ENCODE measurements around the gene STUM.

STUM gene

DNA sequence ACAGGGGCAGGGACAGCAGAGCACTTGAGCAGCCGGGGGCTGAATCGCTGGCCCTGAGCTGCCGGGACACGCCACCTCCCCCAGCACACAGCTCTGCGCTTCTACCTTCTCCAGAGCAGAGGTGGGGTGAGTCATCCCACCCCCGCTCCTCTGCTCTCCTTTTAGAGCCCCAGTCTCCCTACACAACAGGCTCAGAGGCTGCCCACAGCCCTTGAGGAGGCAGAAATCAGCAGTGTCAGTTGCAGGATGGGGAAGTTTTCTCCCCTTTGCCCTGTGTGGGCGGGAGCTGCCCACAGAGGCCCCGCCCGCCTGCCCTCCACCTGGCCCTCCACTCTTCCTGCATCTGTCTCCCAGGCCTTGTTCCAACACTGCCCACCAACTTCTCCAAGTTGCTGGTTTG is 94.6 kb downstream of the STUM start:
- DNase-seq: no peak

DNA sequence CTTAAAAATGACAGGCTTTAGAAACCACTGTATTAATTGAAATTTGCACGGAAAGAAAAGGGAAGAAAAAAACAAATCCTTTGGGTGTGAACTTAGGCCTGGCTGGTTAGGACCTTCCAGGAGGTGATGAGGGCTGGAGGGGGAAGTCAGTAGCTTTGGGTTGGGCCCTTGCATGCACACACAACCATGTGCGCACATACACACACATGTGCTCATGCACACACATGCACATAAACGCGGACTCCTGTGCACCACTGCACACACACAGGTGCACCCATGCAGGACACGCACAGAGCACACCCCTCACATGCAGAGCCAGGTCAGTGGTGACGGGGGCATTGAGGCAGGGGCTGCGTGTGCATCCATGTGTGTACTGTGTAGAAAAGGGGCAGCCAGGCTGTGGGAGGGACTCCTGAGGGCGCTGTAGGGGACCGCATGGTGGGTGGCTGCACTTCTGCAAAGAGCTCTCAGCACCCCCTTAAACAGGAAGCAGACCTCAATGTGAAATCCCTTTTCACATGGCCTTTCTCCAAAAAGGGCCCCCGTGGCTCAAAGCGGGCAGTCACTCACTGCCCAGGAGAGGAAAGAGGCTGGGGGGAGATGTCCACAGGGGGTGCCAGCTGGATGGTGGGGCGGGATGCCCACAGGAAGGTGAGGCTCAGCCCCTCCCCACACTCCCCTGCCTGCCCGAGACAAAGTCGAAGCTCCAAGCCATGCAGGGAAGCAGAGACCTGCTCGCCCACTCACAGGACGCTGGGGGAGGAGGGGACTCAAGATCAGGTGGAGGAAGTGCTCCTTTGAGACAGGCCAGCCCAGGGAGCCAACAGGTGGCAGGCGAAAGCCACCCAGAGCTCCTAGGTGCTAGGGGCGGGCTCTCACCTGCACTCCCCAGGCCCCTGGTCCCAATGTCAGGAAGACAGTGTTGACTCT is 95.3 kb downstream of the STUM start:
- DNase-seq: no peak

DNA sequence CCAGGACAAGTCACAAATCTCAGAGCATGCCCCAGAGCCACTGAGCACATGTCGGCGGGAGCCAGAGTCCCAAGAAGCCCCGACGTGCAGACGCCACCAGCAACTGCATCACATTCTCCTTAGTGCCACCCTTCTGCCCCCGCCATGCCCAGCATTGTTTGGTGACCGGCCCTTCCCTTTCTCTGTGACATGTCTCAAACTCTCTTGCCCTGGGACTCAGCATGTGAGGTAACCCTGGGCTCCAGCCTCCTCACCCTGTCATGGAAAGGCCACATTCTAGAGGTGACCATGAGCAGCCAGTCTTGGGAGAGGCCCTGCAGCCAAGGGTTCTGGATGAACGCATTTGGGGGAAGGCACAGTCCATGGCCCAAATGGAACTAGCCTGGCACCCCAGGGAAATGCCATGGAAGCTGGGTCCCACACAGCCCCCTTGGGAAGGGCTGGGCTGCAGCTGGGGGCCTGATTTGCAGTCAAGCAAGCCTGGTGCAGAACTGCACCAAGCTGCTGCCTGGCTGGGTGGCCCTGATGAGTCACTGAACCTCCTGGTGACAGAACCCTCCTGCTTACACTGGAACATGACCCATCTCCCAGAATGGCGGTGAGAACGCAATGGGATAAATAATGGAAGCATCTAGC is 96.1 kb downstream of the STUM start:
- DNase-seq: no peak

DNA sequence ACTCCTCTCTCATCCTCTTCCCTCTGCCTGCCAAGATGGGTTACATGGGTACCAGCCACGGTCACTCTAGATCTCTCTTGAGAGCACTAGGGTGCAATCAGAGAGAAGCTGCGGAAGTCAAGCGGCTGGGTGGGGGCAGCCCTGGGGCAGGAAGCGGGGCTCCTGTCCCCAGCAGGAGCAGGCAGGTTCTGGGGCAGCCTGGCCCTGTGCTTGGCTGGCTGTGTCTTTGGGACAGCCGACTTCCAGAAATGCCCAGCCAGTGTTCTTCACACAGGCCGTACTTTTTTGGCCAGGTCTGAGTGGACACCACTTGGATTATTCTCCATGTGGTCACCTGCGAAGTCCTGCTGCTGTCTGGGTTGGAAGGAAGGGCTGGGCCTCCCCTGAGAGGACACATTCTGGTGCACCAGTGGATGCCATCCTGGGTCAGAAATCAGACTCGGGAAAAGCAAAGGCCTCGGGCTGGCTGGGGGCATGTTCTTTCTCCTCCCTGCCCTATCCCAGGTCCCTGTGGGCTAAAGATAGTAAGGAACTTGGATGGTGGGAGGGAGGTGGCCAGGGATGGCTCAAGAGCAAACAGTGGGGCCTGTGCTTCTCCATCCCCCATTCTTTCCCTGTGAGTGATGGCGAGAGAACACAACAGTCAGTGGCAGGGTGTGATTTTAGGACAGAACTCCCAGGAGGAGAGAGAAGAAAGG is 96.9 kb downstream of the STUM start:
- DNase-seq: no peak

DNA sequence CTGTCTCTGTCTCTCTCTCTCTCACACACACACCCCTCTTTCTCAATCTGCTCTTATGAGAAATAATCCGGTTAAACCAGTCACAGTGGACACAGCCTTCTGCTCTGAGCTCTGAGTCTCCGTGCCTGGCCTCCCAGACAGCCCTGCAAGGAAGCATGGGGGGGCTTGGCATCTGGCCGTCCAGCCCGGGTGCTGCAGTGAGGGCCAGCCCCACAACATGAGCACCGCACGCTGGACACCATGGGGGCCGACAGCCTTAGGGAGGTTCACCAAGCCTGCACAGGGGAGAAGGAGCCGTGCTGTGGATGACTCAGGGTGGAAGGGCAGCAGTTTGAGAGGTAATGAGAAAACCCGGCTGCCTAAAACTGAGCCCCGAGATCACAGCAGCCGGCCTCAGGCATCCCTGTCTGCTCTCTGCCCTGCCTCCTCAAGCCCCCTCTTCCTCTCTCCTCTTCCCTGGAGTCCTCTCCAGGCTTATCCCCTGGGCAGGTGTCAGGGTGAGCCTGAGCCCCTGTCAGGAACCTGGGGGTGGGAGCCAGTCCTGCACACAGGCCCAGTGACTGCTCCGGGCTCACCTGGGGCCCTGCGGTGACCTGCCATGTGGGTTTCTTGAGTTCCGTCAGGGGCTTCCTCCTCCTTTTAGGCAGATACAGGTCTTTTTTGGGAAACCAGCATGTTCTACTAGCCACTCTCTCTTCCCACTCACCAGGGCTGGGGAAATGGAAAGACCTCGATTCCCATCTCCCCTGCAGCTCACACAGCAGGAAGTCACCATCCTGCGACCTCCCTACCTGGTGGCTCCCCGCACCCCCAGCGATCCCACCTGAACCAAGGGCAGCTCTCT is 97.7 kb downstream of the STUM start:
- DNase-seq: no peak

DNA sequence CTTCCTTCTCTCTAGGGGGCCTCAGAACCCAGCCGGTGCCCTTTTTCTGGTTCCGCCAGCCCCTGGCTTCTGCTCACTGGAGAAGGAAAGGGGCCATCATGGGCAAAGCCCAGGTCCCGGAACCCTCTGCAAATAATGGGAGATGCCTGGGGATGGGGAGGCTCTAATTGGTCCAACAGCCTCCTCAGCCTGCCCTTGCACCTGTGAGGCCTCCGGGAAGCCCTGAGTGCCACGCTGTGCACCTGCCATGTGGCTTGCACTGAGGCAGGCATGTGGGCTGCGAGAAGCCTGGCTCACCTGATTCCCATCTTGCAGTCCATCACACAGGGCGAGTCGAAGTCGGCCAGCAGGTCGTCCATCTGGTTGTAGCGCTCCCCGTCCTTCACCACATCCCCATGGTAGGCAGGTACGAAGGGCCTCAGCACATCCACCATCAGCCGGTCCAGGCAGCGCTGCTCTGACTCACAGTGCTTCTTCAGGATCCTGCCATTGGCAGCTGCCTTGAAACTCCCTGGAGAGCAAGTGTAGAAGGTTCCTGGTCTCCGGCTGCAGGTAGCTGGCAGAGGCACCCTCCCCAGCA is 98.4 kb downstream of the STUM start:
- DNase-seq: no peak

DNA sequence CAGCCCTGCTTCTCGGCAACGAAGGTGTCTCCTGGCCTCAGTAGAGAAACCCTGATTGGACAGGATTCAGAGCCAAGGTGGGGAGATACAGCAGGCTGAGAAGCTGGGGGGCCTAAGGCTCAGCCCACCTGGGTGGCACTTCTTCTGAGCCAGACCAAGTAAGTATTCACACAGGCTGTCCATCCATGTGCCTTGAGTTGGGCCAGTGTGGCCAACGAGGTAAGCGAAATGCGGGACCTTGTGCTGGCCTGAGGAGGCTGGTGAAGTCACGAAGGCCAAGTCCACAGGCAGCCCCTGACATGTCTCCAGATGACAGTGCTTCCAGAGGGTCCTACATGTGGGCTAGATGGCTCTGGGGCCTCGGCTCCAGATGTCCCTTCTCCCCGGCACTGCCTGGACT is 99.2 kb downstream of the STUM start:
- no peak for DNase-seq

DNA sequence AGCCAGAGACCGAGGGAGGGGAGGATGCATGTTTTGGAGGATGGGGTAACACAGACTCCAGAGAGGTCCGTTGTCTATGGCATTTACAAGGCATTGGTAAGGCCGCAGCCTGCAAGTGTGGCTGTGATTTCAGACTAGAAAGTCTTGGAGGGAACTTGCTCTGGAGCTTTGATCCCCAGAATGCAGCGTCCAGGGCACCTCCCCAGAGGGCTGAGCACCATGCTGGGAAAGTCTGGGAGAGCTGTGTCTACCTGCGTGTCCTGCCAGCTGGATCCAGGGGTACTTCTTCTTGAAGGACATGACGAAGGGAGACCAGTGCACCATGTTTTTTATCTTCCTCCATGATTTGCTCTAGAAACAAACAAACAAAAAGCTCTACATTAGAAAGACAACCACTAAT is 99.9 kb downstream of the STUM start:
- DNase-seq: no peak

DNA sequence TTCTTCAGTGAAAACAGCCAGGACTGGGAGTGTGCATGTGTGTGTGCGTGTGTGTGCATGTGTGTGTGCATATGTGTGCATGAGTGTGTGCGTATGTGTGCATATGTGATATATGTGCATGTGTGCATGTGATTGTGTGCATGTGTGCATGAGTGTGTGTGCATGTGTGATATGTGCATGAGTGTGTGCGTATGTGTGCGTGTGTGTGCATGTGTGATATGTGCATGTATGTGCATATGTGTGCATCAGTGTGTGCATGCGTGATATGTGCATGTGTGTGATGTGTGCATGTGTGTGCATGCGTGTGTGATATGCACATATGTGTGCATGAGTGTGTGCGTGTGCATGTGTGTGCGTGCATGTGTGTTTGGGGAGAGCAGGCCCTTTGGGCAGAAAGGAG is 100.7 kb downstream of the STUM start:
- DNase-seq: no peak

DNA sequence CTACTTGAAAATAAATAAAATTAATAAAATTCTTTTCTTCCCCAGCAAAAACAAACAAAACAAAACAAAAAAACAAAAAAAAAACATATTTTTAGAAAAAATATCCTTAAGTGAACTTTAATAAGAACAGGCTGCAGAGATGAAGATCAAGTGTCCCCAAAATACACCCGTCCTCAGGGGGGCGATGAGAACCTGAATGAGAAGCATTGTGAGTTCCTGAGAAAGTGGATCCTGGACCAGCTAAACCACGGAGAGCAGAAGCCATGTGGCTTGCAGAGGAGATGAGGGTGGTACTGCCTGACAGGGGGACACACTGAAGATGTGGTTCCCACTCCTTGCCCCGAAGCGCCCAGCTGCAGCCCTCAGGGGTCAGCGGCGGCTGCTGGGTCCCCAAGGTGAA is 101.2 kb downstream of the STUM start:
- DNase-seq: no peak

DNA sequence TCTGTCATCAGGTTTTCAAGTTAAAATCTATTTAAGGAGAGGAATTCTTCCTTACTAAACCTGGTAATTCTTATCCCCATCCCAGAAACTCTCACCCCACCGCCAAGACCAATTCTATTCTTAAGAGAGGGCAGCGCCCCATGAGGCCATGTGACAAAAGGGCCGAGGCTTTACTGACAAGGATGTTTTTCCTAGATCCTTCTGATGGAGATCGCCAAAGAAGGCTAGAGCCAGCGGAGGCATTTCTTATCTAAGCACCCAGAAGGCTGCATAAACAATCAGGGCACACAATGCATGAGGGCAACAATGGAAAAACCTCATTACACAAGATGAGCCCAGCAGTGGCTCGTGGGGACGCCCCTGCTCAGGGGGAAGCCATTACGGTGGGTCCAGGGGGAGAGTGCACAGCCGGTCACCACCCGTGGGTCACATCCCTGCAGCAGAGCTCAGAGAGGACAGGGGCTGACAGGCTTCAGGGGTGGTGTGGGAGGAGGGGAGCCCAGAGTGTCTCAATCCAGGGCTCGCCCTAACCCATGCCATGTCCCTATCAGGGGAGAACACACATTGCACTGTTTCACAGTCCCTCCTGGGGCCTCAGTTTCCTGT is 101.8 kb downstream of the STUM start:
- DNase-seq: no peak

DNA sequence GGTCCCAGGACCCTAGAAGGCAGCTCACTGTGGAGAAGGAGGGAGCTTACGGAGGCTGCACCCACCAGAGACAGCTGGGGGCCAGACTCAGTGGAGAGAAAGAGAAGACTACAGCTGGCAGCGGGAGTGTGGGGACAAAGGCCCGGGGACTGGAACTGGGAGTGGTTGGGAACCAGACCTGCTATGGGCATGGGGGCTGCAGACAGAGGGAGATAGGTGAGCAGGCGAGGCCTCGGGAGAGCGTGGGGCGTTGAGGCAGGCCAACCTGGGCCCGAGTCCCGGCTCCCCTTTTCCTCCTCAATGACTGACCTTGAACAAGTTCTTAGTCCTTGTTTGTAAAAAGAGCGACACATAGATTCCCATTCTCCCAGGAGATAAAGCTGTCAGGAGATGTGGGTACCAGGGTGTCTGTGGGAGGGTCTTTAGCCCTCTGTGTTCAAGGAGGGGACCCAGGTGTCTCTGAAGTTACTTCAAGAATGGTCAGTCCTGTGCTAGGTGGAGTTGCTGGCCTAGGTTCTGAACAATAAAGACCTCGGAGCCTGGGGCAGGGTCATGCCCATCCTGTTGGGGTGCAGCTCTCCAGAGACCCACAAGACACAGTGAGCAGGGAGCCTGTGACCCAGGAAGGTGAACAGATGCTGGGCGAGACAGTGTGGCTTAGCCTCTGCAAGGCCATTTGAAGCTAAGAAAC is 102.6 kb downstream of the STUM start:
- DNase-seq: no peak

DNA sequence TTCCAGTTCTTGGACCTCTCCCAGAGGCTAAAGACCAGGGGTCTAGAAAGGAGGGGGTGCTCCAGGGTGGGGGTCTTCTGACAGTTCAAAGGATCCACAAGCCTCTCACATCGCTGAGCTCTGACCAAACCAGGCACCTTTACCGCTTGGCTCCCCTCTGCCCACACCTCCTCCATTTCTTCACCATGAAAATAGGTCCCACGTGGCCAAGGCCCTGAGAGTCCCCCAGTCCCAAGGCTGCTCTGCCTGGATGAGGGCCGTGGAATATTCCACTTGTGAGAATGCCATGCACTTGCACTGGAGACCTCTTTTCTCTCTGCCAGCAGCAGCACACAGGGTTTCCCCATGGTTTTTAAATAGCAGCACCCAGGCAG is 103.2 kb downstream of the STUM start:
- no peak for DNase-seq

DNA sequence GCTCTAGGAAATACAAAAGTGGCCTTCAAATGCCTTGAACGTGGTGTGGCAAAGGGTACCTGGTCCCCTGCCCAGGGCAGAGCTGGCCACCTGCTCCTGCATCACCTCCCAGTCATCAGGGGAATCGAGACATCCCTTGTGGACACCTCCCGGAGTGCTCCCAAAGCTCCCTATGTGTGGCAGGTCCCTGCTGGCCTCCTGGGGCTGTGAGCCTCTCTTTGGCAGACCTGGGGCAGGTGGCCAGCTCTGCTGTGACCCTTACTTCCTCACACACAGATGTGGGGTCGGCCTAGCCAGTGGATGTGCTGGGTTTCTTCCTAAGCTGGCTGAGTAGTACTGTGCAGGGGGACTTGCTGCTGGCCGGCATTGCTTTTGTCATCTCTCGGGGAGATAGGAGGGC is 104.0 kb downstream of the STUM start:
- no peak for DNase-seq

DNA sequence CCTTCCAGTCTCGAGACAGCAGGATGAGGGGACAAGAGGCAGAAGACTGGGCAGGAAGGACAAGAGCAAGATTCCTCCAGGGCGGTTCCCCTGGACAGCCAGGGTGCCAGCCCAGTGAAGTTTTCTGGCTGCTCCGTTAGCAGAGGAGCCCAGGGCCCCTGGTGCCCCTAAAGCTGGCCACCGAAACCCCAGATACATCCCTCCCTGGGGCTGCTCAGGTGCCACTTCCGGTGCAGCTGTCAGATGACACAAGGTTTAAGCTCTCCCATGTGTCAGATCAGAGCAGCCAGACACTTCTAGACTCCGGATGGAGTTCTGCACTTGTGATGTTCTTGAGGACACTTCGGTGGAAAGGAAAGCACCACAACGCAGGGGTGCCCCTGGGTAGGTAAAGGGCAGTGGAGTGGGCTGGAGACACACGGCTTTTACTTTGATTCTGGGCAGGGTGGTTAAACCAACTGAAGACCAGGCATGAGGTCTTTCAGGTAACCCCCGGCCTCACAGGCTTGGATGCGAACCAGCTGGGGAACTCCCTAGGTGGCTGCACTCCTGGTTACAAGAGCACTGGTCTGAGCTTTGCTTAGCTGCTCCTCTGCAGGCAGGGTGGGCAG is 104.9 kb downstream of the STUM start:
- no peak for DNase-seq

DNA sequence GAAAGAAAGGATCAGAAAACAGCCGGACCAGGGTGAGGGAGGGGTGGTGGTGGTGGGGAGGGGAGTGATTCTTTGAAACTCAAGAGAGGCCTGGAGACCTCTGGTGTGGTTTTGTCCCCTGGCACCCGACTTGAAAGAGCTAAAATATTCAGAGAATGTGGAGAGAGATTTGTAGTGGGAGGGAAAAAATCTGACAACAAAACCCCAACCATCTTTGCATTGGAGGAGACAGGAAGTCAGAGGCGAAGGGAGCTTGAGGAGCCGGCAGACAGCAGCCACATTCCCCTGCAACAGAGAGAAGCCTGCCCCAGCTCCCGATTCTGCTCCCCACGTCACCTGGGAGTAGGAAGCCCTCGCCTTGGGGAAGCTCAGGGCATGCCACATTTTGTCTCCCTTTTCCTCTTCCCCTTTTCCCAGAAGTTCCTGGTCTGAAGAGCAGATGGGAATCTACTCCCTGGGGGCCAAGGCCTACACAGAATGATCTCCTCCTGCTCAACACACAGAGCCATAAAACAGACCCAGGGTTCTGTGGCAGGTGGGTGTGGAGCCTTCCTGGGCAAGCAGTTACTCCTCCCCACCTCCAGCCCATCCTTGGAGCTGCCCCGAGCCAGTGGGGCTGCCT is 105.6 kb downstream of the STUM start:
- no peak for DNase-seq

DNA sequence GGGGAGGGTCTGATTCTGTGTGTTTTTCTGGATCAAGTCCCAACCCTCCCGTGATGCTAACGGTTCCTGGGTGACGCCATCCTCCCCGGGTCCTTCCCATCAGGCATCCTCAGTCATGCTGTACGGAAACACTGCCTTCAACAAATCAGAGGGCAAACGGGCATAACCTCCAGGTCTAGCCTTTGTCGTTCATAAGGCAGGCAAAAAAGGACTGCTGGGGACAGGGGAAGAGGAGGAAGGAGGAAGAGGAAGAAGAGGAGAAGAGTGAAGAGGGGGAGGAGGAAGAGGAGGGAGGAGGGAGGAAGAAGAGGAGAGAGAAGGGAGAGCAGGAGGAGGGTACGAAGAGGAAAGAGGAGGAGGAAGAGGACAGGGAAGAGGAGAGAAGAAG is 106.1 kb downstream of the STUM start:
- no peak for DNase-seq

DNA sequence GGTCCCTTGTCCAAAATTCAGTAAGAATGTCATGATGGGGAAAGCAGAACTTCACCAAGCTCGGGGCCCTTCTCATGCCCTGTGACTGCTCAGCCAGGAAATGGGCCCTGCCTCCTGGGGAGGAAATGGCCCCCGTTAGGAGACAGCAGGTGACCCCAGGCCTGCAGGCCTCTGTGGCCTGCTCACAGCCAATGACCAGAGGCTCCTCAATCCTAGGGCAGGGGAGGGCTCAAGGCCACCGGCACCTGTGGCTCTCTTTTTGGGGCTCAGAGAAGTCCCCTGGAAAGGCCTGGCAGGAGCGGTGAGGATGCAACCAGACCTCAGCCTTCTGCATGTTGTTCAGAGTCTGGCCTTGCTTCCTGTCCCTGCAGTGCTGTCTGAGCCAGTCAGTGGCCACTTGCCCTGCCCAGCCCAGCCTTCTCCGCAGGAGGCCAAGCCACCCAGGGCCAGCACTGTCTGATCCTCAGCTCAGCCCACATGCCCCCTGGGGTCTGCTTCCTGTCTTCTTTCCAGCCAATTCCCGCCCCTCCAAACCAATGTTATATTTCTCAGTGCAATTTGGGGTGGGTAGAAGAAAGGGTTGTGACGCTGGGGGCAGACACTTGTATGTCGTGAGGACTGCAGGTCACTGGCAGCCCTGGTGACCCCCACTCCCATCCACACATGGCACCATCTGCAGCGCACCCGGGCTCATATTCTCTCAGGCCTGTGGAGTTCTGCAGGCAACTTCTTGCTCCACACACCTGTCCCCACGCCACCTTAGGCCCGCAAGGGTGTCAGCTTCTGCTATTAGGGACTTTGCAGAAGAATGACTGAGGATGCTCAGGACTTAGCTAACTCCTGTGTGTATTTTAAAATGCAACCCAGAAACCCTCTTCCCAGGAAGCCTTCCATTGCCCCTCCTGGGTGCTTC is 106.9 kb downstream of the STUM start:
- DNase-seq: no peak

DNA sequence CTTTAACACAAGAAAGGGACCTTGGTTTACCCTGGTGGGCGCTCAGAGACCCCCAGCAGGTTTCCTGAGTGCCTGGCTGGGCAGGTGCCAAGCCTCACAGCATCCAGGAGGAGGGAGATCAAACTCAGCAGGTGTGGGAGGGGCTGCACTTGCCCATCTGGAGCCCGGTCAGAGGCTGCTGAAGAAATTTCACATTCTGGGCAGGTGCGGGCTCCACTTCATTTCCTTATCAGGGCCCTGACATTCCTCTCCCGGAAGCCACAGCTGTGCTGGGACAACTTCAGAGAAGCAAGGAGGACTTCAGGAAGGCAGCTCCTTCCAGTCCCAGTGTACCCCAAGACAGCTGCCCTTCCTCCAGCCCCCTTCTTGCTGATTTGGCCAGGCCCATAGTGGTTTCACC is 107.6 kb downstream of the STUM start:
- no peak for DNase-seq

Data from 8988T (cell line).